Lung microvascular endothelial cell (primary cell): Measurements from ENCODE around the gene MOK. TPM values are rescaled to one million over a fixed set of nuclear protein-coding genes. Genes with fewer than 3 reads are reported as not detected.
"Not testable (repeated sequence)": the region's sequence is repeated elsewhere in the genome, so short reads cannot be mapped to it uniquely, and the experiment has no call there.

Experiments used
- DNase-seq, 2 donors: peaks; one replicate each; pipeline versions ENCODE4 v3.0.0 to v3.0.0-alpha.2; 2010; ENCODE audit warnings: low read depth in 2 of 2
- total RNA-seq: library from RNA; depleted of rRNA; stranded (reverse); fragments of >200 nt; gene quantifications from 2 replicates; pipeline ENCODE4 v1.2.1, GENCODE V29; 2014

Gene MOK
- total RNA-seq, 1 donor from 2014 or later, result 1.2 TPM

DNA sequence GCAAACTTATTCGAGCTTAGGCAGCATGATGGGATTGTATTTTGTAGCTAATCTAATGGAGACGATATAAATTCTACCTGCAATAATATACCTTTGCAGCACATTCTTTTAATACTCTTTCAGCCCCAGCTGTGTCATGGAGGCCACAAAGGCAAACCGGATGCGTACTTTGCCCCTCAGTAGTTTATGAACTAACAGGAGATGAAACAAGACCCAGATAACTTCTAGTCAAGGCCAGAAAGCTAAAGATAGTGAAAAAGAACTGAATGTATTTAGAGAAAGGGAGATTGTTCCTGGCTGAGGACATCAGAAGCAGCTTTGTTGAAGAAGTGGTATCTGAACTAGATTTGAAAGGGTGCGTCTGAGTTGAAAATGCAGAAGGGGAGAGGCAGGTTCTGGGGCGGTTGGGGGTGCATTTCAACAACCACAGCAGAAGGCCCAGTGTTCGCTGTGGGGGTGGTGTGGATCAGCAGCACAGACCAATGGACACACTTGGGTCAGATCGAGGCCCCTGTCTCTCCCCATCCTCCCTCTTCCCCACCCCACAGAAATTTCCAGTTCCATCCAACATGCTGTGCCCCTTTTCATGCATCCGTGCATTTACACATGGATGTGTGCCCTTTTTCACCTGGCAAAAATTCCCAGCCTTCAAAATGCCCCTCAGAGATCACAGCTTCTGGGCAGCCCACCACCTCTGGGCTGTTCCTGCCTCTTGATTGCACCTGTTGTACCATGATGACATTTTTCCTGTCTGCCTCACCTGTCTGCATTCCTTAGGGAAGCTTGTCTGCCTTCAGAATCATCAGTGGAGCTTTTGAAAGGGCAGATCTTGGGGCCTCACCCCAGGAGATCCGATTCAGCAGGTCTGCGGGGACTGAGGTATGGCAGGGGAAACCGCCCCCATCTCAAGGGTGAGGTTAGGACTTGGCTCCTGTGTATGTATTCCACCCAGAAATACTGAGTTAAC is 16.8 kb upstream of the MOK start:
- DNase-seq, result no peak

DNA sequence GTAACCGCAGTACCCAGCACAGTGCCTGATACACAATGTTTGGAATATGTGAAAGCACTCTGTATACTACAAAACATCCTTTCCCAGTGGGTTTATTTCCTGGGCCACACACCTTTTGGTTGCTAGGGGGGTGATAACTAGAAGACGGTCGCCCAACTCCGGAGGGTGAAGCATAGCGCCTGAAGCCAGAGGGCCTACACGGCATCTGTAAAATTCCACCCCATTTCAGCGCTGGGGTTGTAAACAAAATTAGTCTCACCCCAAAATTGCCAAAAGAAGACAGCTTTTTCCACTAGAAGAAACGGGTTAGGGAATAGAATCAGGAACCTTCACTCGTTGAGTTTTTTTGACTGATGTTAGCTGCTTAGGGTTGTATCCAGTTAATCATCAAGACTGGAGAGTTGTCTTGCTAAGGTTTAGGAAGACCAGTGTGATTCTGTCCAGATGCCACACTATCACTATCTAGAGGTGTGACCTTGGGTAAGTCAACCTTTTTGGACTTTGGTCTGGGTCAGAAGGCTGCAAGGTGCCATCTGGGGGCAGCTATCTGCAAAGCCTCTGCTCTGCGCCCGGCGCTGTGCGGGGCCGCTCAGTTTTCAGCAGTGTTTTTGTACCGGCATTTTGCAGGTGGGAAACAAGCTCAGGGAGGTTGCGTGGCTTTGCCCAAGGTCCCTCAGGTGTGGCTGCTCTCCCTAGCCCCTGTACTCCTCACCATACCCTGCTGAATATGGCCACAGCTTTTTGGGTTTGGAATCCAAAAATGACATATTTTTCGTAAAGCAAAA is 15.9 kb upstream of the MOK start:
- no peak for DNase-seq

DNA sequence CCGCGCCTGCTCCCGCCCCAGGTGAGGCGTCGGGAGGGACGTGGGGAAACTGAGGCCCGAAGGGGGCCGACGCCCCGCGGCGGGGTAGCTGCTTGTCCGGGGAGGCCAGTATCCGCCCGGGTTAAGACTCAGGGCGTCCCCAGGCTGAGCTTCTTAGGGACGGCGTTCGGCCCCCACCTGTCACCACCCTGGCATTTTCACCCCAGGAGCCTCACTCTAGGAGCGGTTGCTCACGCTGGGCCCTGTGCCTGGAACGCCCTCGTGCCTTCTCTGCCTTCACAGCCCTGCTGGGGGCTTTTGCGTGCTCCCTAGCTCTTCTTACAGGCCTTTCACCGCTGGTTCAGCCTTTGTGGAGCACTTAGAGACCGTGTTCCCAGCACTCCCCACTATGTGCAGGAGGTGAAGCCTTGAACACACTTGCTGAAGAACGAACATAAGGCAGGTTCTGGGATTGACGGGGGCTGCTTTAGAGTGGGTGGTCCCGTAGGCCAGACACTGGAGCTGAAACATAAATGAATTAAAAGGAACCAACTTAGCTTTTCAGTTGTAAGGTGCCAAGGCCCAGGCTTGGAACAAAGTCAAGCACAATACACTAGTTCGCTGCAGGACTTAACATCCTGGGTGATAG is 15.2 kb upstream of the MOK start:
- DNase-seq, result peak; percentile 44 to 59

DNA sequence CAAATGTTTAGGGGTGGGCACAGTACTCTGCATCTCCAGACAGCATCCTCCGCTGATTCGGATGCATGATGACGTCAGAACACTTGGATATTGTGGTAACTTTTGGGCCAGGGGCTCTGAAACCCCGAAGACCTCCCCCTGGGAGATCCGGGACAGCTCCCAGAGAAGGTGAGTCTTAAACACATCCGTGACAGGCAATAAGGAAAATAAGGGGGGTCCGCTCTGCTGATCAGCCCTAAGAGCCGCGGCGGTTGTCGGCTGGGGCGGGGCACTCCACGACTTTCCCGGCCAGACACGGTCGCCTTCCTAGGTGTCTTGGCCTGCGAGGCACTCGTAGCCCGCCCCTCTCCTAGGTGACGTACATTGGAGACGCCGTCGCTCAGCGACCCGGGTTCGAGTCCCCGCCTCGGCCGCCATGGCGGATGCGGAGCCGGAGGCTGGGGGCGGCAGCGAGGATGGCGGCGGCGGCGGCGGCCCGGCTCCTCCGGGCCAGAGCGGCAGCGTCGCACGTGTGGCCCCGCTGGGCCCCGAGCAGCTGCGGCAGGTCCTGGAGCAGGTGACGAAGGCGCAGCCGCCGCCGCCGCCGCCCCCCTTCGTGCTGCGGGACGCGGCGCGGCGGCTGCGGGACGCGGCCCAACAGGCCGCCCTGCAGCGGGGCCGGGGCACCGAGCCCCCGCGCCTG is 14.5 kb upstream of the MOK start, which contains the start of gene ZNF839:
TSS of gene ZNF839 (plus strand) at position 396 of the 682 bp plus-strand sequence. CDS start at position 416, 20 bp downstream.
- DNase-seq, result peak; percentile 88 to 90

DNA sequence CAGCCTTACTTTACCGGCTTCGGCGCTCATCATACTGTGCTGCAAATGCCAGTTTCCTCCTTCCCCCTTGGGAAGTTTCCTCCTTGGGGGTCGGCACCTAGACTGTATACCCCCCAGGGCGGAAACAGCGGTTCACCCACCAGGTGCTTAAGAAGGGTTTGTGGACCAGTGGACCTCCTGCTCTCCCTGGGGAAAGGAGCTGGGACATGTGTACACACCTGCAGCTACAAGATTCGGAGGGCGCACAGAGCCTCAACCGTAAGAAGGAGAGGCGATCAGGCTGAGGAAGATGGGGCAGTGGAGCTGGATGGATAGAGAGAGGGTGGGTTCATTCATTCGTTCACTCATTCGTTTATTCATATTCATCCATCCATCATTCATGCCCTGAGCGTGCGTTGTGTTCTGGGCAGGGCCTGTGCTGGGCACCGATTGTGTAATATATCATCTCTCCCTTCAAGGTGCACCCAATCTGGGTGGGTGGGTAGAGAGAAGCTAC is 13.9 kb upstream of the MOK start:
- no peak for DNase-seq

DNA sequence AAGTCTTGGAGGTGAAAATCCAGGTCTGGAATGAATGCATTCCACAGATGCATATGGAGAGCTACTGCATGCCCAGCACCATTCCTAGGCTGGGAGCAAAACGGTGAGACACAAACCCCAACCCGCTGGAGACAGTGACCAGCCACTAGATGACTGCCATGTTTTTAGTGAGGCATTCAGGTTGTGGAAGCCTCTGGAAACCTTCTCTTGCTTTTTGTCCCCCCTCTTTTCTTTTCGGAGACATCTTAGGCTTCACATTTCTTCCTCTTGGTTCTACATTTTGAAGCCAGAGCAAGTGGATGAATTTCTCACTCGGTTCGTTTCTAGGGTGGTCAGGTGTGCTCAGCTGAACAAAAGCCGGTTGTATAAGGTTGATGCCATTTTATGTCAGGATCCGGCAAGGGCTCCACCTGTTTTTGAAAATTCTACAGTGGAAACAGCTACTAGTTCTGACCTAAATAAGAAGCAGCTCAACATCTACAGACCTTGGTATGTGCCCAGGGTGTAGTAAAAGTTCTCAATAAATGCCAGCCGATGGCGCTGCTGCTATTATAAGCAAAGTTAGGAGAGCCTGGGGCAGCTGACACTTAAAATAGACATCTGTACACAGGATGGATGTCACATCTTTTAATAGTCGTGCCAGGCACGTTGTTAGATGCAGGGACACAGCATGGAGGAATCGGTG is 12.7 kb upstream of the MOK start:
- DNase-seq, result peak; percentile 35 to 58

DNA sequence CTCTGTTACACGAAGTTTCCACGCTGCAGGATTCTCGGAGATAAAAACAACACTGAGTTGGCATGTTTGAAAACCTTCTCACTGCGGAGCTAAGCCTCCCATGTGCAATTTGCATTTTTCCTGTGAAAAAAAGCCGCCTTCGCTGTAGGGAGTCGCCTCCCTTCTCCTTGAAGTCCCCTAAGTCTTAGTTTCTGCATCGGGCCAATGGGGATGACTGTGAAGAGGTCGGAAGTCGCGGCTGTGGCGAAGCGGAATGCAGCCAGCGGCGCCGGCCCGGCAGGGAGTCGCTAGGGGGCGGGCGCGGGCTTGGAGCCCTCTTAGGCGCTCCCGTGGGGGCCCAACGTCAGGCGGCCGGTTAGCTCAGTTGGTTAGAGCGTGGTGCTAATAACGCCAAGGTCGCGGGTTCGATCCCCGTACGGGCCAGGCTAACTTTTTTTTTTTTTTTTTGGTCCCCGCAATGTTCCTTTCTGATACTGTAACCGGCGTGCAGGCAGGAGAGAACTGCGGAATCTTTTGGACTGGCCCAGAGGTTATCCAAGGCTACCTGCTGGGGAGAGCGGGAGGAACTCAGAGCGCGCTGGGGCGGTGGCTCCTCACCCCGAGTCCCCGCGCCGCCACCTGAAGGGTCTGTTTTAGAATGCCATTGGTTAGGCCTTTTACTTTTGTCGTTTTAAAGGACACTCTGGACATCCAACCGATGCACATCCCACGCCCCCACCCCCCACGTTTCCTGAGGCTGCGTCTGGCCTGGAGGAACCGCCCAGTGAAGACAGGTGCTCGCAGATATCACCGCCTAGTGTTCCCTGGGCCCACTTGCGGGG is 12.0 kb upstream of the MOK start:
- peak; percentile 93 for DNase-seq

DNA sequence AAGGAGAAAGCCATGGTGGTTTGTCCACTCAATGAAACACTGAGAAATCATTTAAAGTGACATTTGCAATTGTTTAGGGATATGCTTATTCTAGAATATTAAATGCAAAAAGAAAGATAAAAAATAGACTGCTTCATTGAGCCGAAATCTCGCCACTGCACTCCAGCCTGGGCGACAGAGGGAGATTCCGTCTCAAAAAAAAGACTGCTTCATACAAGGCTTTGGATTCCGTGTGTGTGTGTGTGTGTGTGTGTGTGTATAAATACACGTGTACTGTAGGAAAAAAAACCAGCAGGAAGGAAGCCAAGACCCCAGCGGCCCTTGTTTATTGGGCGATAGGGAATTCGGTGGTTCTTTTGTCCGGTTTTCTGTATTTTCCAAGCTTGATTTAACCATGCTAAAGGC is 11.4 kb upstream of the MOK start:
- DNase-seq, result peak; percentile 58 to 75

DNA sequence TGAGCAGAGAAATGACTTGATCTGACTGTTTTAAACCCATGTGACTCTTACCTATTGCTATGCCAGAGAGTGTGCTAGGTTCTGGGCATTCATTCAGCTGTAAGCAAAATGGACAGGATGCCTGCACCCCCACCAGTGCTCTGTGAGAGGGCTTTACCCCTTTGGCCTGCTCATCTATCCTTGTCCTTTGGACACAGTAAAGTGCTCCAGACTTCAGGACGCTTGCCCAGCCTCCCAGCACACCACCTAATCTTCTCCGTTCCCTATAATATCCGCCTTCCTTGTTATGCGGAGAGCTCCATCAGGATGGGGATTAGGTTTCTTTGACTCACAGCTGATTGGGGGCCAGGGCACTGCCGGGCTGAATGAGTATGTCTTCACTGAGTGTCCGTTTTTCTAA is 10.2 kb upstream of the MOK start:
- no peak for DNase-seq

DNA sequence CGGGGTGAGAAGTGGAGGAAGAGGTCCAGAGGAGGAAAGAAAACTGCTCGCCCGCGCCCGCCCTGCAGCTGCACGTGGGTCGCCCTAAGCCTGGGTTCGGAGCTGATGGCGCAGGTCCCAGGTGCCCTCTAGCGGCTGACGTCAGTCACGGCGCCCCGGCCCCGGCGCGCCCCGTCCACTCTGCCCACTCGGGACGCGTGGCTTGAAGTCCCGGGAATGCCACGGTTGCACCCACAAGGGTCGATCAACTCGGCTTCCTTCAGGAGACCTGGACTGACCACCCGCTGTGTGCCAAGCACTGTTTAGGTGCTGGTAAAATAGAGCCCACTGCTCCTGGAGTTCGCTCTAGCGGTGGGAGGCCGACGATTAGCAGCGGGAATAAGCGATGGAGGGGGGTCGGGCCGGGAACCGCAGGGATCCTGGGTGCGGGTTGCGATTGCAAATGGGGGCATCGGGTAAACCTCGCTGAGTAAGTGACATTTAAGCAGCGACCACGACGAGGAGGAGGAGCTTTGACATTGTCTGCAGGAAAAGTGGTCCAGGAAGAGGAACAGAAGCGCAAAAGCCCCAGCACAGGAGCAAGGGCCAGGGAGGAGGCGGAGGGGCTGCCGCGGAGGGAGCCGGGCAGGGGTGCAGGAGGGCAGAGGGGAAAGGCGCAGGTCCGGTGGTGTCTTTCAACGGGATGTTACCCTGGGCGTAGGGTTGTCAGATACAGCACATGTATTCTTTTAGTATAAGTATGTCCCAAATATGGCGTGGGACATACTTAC is 9.5 kb upstream of the MOK start:
- DNase-seq, result peak; percentile 83 to 84

DNA sequence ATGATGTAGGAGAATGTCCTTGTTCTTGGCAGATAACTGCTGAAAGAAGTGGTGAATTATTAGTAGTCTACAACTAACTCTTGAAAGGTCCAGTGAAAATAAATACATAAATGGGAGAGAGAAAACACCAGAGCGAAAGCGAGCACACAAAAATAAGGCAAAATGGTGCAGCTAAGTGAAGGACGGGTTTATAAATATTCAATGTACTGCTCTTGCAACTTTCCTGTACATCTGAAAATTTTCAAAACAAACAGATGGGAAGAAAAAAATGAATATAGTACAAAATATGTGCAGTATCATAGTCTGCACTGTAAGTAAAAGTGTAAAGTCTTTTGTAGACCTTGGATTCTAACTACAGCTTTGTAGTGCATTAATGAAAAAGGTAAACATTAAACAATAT is 1.3 kb downstream of the MOK start:
- DNase-seq, result no peak

DNA sequence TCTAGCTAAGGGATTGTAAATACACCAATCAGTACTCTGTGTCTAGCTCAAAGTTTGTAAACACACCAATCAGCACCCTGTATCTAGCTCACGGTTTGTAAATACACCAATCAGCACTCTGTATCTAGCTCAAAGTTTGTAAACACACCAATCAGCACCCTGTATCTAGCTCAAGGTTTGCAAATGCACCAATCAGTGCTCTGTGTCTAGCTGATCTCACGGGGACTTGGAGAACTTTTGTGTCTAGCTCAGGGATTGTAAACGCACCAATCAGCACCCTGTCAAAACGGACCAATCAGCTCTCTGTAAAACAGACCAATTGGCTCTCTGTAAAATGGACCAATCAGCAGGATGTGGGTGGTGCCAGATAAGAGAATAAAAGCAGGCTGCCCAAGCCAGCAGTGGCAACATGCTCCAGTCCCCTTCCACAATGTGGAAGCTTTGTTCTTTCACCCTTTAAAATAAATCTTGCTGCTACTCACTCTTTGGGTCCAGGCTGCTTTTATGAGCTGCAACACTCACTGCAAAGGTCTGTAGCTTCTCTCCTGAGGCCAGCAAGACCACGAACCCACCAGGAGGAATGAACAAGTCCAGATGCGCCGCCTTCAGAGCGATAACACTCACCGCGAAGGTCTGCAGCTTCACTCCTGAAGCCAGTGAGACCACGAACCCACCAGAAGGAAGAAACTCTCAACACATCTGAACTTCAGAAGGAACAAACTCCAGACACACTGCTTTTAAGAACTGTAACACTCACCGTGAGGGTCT is 6.5 kb downstream of the MOK start:
- not testable (repeated sequence) for DNase-seq

DNA sequence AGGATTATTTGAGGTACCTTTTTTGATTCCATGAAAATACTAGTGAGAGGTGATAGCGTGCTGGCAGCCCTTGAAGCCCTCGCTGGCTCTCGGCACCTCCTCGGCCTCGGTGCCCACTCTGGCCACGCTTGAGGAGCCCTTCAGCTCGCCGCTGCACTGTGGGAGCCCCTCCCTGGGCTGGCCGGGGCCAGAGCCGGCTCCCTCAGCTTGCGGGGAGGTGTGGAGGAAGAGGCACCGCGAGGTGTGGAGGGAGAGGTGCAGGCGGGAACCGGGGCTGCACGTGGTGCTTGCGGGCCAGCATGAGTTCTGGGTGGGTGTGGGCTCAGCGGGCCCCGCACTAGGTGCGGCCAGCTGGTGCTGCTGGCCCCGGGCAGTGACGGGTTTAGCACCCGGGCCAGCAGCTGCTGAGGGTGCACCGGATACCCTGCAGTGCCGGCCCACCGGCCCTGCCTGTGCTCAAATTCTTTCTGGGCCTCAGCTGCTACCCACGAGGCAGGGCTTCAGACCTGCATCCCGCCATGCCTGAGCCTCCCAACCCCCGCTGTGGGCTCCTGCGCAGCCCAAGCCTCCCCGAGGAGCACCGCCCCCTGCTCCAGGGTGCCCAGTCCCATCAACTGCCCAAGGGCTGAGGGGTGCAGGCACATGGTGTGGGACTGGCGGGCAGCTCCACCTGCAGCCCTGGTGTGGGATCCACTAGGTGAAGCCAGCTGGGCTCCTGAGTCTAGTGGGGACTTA is 7.4 kb downstream of the MOK start:
- DNase-seq, result no peak

DNA sequence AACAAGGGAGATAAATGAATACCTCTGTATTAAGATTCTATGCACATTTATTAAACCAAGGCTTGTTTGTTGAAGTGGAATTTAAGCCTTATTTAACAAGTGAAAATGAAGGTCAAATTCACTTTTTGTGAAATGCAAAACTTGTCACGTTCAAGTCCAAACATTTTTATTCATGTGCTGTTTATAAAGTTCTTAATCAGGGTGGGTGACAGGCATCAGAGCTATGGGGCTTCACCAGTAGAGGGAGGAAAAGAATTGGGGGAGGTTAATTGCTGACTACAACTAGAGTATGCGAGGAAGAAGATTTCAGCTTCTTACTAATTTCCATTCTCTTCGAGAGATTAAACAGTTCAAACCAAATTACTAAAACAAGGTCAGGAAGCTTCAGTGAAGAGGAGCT is 9.7 kb downstream of the MOK start:
- no peak for DNase-seq

DNA sequence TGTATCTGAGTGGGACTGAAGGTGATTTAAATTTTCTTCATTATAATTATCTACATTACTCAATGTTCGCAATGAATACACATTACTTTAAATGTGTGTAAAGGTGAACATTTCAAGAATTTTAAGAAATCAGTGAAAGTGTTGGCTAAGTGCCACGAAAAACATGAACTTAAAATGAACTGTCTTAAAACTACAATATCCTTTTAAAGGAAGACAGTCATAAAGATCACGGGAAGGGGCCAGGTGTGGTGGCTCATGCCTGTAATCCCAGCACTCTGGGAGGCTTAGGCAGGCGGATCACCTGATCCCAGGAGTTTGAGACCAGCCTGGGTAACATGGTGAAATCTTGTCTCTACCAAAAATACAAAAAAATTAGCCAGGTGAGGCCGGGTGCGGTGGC is 11.2 kb downstream of the MOK start:
- peak in 1 of 2 donors; percentile 3 for DNase-seq

DNA sequence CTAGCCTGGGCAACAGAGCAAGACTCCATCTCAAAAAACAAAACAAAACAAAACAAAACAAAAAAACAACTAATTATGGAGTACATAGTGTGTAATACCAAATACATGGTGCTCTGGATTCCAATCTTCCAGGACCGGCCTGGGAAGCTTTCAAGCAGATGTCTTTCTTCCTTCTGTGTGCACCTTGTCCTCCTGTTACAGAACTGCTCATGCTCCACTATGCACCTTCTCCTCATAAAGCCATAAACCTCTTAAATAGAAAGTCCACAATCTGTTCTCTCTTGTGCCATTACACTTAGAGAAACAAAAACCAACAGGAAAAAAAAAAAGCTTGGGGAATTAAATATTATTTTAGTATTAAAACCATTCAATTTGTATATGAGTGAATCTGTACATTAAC is 12.5 kb downstream of the MOK start:
- DNase-seq, result no peak

DNA sequence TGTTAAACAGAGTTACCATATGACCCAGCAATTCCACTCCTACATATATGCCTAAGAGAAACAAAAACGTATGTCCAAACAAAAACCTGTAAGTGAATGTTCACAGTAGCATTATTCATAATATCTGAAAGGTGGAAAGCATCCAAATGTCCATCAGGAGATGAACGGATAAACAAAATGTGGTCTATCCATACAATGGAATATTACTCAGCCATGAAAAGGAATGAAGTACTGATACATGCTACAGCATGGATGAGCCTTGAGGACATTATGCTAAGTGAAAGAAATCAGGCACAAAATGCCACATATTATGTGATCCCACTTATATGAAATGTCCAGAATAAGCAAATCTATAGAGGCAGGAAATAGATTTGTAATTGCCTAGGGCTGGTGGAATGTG is 16.8 kb downstream of the MOK start:
- no peak for DNase-seq
